D721Med (cell line): ENCODE results near the gene HSP90AB1.

Source experiments
- DNase-seq: peaks from one replicate; pipeline ENCODE4 v3.0.0; 2011; ENCODE audit warnings: low spot score; ENCODE audit not compliant: insufficient read length
- FAIRE-seq: peaks from 2 replicates; lab custom pipeline; 2011; peaks lifted over from hg19 to GRCh38; lab: Jason Lieb, UNC
- TF ChIP-seq, protein P1 (sequence below): IDR thresholded peaks from 2 replicates; pipeline ENCODE4 v1.5.1; 2012; ENCODE audit warnings: mild to moderate bottlenecking, control low read depth; ENCODE audit not compliant: insufficient read depth; ENCODE audit errors: missing control alignments

The HSP90AB1 gene

DNA sequence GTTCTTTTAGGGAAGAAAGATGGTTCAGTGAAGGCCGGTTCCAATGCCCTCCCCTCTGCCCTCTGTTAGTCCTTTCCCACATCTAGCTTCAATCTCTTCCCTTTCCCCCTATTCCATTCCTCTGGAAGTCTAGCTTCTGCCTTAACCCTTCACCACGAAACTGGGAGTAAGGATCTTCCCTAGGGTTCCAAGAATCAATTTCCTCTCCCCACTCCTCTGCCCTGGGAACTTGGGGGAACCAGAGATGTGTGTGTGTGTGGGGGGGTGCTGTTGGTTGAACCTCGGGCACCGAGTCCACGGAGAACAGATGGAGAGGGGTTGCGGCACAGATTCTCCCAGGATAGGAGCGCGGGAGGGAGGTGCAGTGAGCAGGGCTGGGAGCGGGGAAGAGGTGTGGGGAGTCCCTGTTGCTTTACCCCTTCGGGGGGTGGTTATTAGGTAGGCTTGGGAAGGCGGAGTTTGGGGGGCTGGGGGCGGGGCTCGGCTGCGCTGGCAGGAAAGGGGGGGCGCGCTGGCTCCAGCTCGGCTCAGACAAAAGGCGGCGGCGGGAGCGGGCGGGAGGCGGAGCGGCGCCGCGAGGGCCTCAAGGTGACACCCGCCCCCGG, 23.1 kb downstream of the HSP90AB1 start, which contains the start of gene TMEM151B:
TSS of gene TMEM151B (plus strand) at position 530 of the 605 bp plus-strand sequence. CDS start 293 bp downstream, outside the sequence.
- FAIRE-seq = no peak
- no peak for DNase-seq
- TF ChIP-seq, protein P1, sequence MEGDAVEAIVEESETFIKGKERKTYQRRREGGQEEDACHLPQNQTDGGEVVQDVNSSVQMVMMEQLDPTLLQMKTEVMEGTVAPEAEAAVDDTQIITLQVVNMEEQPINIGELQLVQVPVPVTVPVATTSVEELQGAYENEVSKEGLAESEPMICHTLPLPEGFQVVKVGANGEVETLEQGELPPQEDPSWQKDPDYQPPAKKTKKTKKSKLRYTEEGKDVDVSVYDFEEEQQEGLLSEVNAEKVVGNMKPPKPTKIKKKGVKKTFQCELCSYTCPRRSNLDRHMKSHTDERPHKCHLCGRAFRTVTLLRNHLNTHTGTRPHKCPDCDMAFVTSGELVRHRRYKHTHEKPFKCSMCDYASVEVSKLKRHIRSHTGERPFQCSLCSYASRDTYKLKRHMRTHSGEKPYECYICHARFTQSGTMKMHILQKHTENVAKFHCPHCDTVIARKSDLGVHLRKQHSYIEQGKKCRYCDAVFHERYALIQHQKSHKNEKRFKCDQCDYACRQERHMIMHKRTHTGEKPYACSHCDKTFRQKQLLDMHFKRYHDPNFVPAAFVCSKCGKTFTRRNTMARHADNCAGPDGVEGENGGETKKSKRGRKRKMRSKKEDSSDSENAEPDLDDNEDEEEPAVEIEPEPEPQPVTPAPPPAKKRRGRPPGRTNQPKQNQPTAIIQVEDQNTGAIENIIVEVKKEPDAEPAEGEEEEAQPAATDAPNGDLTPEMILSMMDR = no peak

DNA sequence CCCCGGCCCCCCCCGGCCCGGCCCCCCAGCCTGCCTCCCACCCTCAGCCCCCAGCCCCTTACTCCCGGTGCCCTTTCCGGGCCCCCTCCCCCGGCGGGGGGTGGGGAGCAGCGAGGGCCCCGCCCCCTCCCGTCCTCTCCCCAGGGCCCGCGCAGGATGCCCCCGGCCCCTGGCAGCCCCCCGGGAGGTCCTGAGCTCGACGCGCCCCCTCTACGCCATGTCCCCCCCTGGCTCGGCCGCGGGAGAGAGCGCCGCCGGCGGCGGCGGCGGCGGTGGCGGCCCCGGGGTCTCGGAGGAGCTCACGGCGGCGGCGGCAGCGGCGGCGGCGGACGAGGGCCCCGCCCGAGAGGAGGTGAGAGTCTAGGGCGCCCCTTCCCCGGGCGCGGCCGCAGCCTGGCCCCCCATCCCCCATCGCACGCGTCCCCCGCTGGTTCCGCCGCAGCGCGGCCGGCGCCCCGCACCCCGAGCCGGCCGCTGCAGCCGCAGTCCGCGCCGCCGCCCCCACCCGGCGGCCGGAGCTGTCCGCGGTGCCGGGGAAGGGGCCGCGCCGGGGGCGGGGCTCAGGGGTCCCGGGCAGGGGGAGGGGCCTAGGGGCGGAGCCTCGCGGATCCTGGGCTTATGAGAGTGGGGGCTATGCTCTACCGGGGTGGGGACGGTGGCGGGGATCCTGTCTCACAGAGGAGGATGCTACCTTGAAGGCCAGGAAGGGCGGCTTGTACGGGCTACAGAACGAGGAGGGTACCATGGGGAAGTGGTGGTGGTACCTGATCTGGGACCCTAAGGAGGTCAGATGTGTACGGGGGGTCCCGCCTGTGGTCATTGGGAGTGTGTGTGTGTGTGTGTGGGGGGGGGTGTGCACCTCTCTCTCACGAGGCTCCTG, 23.9 kb downstream of the HSP90AB1 start:
- no peak for FAIRE-seq
- TF ChIP-seq, protein P1 = no peak
- DNase-seq = no peak

DNA sequence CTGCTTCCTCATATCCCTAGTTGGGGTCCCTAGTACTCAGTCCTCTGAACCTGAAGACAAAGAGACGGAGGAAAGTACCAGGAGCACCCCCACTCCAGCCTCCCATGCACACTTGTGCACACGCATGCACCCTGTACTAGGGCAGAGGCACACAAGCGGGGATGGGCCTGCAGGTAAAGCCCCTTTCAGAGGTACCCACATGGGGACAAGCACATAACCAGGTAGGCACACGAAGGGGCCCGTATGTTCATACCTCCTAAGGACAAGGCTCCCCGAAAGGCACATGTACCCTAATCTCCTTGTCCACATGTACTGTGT, 24.5 kb downstream of the HSP90AB1 start:
- TF ChIP-seq, protein P1 = no peak
- FAIRE-seq = no peak
- DNase-seq = no peak

DNA sequence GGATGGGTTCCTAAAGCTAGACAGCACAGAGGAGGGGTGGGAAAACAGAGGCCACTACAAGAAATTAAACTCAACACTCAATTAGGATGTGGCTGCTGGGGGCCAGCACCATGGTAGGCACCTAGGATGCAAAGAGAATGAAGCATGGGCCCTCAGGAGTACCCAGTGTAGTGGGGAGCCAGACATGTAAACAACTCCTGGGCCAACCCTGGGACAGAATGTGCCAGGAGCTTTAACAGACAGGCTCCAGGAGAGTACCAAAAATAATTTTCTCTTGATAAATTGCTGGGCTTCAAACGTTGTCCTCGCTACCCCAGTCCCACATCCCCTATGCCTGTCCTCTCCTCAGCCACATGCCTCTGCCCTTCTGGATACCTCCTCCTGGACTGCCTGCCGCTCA, 25.0 kb downstream of the HSP90AB1 start:
- DNase-seq = no peak
- no peak for FAIRE-seq
- TF ChIP-seq, protein P1 = no peak

DNA sequence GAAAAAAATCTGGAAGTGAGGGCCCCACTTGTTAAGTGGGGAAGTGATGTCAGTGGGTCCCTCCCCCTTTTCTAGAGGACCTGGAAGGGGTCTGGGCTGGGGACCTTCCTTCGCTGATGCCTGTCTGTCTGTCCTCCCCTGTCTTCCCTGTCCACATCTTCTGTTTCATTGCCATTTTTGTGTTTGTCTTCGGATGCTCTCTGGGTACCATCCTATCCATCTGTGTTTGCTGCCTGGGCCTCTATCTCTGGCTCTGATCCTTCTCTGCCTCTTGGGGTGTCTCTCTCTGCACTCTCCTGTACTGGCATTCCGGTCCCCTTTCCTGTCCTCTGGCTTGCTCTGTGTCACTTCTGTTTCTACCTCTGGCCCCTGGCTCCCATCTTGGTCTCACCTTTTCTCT, 25.6 kb downstream of the HSP90AB1 start:
- FAIRE-seq (no peak), DNase-seq (no peak)
- TF ChIP-seq, protein P1 = no peak

DNA sequence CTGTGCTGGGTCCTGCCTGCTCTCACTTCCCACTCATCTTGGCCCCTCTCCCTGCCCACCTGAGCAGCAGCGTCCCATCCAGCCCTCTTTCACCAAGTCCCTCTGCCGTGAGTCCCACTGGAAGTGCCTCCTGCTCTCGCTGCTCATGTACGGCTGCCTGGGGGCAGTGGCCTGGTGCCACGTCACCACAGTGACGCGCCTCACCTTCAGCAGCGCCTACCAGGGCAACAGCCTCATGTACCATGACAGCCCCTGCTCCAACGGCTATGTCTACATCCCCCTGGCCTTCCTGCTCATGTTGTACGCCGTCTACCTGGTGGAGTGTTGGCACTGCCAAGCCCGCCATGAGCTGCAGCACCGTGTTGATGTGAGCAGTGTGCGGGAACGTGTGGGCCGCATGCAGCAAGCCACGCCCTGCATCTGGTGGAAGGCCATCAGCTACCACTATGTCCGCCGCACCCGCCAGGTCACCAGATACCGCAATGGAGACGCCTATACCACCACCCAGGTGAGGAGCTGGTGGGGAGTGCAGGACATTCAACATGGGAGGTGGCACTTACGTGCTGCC, 26.2 kb downstream of the HSP90AB1 start:
- no peak for FAIRE-seq
- no peak for DNase-seq

More for the DNA sequence above, 26.2 kb downstream of the HSP90AB1 start:
- TF ChIP-seq, protein P1 = no peak
